Gastrocnemius medialis (tissue), 4 donors: ENCODE measurements around the gene PHRF1.

Experiments
- POLR2A ChIP-seq, 2 donors: fragments of 450-650 bp; IDR thresholded peaks; one replicate each; pipeline ENCODE4 v1.6.1; 2017; ENCODE audit warnings: antibody characterized with exemption in 2 of 2, mild to moderate bottlenecking in 2 of 2, moderate library complexity in 2 of 2
- TF ChIP-seq, protein P1 (sequence below), 5 experiments: fragments of 450-650 bp in 3 of 5; fragments of 200-600 bp in 2 of 5; sonication (generic) in 2 of 5; IDR thresholded peaks in 4 of 5; conservative IDR thresholded peaks in 1 of 5; 1 replicate in 4 of 5; 2 replicates in 1 of 5; pipeline ENCODE4 v1.5.1; 2016 to 2019; ENCODE audit warnings: antibody characterized with exemption in 5 of 5, mild to moderate bottlenecking in 3 of 5, moderate library complexity in 3 of 5

DNA sequence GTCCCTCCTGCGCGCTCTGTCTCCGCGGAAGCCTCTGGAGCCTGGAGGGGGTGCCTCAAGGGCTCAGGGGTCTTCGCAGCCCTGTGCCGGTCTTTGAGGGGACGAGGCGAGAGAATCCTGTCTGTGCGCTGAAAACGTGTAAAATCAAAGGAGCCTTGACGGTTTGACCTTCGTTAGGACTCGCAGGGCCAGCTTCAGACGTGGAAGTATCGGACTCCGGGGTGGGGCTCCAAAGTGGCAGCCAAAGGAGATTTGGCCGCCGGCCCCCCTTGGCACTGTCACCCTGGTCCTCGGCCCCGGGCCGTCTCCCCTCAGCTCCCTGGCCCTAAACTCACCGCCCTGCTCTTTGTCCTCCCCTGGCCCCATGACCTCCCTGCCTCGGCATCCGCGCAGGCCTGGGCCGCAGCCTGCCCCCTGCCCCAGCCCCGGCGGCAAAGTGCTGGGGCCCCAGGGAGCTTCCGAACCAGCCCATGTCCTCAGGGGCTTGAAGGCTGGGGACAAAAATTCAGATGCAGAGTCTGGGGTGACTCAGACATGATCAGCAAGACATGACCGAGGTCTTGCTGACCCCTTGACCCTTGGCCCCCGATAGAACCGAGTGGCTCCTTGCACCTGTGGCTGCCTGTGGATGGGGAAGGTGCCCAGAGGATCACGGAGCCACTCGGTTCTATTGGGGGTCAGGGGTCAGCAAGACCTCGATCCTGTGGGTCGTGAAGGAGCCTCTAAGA is 6.9 kb upstream of the PHRF1 start:
- TF ChIP-seq POLR2A (IDR thresholded peaks at IDR 0.05), result no peak
- TF ChIP-seq, protein P1, sequence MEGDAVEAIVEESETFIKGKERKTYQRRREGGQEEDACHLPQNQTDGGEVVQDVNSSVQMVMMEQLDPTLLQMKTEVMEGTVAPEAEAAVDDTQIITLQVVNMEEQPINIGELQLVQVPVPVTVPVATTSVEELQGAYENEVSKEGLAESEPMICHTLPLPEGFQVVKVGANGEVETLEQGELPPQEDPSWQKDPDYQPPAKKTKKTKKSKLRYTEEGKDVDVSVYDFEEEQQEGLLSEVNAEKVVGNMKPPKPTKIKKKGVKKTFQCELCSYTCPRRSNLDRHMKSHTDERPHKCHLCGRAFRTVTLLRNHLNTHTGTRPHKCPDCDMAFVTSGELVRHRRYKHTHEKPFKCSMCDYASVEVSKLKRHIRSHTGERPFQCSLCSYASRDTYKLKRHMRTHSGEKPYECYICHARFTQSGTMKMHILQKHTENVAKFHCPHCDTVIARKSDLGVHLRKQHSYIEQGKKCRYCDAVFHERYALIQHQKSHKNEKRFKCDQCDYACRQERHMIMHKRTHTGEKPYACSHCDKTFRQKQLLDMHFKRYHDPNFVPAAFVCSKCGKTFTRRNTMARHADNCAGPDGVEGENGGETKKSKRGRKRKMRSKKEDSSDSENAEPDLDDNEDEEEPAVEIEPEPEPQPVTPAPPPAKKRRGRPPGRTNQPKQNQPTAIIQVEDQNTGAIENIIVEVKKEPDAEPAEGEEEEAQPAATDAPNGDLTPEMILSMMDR (IDR thresholded peaks at IDR 0.05 in 4 of 5, conservative IDR thresholded peaks at IDR 0.05 in 1 of 5), result no peak
